Right forelimb (tissue), 1 donor: Measurements from ENCODE around the gene NUMA1.

Experiments
- DNase-seq: peaks from one replicate; pipeline ENCODE4 v3.0.0-alpha.2; 2018

The NUMA1 gene

DNA sequence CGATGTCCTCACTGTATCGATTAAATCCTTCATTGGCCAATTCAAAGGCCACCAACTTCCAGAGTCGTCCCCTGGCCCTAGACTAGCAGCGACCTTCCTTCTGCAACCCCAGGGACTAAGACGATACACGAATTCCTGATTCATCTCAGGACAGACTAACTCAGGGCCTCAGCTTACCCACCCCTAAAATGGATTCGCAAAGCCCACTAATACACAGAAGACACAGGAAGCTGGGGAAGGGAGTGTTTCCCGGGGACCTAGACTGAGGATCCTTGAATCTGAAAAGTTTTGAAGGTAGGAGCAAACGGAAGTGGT lies 22.2 kb upstream of the NUMA1 start:
- DNase-seq, result no peak

DNA sequence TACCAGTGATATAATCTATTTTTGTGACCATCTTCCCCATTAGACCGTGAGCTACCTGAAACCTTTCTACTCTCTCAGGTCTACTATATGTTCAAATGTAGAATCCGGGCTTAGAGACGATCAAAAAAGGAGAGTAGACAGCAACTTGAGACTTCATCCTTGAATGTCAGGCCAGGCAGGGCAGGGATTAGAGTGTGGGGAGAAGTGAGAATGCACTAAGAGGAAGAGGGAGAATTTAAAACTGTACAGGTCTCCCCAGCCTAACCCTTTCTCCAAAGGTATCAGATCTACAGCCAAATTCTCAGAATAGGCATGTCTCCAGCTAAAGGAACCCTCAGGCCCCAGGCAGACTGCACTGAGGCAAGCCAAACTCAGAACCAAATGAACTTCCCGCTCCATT lies 21.8 kb upstream of the NUMA1 start:
- no peak for DNase-seq

DNA sequence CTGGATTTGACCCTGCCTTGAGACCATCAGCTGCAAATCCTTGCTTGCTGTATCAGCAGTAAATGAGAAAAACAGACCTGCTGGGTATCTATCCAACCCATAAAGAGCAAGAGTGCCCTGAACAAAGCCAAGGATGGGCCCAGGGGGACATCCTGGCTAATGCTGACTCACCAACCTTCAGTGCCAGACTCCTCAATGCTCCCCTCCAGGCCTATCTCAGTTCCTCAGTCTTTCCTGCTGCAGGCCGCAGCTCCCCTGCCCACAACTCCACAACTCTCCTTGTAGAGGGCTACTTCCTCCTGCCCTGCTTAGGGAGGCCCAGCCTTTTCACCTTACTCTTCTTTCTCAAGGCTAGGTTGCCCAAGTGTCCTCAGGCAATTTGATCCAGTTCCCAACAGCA lies 20.1 kb upstream of the NUMA1 start:
- DNase-seq, result no peak

DNA sequence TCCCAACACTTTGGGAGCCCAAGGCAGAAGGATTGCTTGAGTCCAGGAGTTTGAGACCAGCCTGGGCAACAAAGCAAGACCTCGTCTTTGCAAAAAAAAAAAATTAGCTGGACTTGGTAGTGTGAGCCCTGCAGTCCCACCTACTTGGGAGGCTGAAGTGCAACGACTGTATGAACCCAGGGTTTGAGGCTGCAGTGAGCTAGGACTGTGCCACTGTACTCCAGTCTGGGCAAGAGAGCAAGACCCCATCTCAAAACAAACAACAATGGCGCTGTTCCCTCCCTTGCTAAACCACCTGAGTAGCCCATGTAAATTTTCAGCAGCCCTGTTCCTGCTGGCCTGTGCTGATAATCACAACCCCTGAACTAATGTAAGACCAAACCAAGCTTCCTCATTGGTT lies 19.7 kb upstream of the NUMA1 start:
- no peak for DNase-seq

DNA sequence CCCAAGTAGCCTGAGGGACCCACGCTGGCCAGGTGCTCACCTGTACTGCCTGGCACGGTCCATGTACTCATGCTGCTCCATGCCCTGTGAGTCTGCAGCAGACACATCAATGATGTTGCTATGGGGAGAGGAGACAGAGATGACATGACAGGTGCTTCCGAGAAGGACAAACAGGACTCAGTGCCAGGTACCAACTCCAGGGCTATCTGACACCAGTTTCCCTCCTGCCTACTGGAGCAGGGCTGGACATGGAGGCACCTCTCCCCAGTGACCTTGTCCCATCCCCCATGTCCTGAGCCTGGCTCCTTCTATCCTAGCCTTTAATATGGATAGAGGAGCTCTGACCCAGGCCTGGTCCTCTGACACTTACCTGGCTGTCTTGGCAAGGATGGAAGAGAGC lies 18.4 kb upstream of the NUMA1 start:
- DNase-seq, result no peak

DNA sequence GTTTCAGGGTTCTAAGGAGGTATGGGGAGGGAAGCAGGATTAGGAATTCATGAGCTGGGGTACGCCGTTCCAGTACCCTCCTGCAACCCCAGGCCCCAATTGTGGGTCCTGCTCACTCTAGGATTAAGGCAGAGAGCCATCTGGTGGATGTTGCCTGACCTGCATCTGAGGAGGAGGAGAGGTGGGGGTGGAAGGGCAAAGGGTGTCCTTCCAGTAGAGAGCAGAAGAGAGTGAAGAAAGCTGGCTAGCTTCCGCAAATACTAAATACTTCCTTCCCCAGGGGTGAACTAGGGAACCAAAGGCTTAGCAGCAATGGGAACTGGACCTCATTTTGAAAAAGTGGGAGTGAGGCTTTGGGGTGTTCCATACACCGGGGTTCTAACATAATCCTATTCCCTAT lies 10.9 kb upstream of the NUMA1 start:
- DNase-seq, result peak; percentile 71

DNA sequence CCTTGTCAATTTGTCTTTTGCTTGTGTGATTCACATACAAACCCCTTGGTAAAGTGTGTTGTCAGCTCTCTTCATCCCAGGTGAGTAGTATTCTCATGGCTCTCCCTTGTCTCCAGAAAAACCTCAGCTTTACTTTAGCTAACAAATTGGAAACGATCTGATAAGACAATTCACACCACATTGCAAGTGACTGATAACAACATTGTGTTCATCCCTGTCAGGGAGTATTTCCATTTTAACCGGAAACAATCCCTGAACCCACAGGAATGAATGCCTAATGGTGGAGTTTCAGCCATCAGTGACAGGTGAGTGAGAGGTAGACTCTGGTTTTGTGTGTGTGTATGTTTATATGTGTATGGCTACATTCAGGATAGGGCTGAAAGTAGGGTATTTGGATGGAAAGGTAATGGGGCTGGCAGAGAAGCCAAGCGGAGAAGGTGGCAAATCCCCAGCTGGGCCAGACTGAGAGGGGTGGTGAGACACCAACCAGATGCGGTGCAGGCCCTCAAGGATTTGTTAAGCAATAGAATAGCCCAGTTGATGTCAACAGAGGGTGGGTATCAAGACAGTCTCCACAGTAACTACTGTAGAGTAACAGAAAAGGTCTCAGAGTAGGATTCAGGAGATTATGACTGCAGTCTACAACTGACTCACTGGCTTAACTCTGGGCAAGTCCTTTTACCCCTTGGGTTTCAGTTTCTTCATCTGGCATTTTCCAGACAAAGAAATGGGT lies 7.9 kb upstream of the NUMA1 start:
- no peak for DNase-seq

DNA sequence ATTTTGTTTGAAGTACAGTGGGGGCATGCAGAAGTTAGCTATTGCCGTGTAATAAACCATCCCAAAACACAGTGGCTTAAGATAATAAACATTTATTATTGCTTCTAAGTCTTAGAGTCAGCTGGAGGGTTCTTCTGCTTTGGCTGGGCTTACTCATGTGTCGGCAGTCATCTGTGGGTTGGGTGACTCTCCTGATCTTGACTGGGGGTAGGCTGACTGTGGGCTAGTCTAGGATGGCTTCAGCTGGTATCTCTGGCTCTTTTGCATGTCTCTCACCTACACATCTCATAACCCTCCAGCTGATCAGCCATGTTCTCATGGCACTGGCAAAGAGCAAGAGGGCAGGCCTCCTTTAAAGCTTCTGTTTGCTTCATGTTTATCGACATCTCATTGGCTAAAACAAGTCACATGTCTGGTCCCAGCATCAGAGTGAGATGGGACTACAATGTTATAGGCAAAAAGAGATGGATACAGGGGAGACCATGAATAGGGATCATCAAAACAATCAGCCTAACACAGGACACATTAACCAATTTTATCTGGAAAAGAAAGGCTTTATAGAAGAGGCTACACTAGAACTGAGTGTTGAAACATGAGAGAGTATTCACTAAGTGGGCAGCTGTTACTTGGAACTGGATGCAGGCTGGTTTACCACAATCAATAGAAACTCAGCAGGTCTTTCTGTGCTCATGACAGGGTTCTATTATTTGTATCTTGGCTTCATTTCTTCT lies 5.4 kb upstream of the NUMA1 start:
- no peak for DNase-seq

DNA sequence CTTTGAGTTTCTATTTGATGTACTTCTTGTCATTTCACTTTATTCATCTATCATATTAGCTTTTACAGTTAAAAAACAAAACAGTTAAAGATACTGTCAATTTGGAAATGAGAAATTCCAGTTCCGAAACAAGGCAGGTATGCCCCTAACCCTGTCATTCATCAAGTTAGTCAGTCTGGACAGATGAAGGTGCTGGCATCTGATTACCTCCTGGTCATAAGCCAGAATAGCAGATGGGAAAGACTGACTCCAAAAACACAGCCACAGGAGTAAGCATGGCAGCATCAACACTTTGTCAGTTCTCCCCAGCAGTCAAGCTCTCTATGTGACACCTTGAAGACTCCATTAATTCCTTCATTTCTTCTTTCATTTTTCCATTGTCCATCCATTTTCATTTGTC lies 4.6 kb upstream of the NUMA1 start:
- DNase-seq, result no peak

DNA sequence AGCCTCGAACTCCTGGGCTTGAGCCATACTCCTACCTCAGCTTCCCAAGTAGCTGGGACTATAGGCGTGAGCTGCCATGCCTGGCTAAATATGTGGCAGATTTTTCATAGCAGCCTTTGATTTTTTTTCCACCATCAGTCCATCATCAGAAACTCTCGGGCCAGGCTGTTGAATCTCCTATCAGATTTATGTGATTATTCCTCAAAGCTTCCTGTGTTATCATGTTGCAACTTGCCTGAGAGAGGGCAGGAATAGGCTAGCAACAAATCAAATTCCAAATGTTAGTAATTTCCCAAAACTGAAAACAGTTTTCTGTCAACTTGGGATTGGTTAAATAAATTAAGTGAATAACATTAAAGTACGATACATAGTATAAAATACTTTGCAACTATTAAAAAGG lies 3.7 kb upstream of the NUMA1 start:
- DNase-seq, result no peak

DNA sequence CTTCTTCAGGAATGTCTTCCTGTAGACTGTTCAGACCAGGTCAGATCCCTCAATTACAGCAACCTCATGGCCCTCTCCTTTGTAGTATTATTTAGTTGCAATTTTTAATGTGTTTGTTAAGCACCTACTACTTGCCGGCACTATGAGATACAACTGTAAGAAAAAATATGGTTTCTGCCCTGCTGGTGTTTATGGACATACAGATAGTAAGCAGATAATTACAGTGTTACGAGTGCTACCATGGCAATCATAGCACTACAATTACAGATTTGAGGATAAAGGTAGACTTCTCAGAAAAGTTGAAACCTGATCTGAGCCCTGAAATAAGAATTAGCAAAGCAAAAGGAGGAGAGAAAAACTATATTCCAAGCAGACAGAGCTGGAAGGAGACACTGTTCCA lies 3.1 kb upstream of the NUMA1 start:
- DNase-seq, result no peak

DNA sequence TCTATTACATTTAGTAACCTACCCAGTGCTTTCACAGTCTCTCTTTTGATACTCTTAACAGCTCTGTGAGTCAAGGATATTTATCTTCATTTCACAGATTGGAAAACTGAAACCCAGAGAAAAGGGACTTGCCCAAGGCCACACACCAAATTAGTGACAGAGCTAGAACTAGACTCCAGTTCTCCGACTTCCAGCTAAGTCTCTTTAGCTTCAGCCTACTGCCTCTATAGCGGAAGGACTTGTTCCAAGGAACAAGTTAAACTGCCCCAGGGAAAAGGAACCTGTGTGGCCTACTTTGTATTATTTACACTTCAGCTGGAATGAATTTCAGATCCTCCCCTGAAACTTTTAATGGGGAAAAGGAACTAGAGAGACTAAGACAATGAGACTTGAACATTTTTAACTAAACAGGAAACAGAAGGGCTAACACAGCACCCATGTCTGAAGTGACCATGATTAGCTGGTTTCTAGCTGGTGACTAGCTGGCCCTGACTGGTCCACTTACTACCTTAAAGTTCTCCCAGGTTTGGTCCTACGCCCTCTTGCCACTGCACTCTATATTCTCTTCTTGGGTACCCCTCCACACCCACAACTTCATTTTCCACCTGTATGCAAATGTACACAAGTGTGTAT lies 1.6 kb upstream of the NUMA1 start:
- no peak for DNase-seq

DNA sequence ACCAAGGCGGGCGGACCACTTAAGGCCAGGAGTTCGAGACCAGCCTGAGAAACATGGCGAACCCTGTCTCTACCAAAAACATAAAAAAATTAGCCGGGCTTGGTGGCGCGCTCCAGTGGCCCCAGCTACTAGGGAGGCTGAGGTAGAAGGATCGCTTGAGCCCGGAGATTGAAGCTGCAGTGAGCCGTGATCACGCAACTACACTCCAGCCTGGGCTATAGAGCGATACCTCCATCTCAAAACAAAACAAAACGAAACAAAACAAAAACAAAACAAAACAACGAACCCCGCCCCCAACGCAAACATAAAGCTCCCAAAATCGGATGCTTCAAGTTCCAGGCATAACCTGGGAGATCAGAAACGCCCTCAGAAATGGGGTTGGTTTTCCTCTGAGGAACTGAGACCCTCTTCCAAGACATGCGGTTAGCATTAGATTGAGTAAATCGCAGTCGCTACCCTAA lies 872 bp upstream of the NUMA1 start:
- DNase-seq, result no peak

DNA sequence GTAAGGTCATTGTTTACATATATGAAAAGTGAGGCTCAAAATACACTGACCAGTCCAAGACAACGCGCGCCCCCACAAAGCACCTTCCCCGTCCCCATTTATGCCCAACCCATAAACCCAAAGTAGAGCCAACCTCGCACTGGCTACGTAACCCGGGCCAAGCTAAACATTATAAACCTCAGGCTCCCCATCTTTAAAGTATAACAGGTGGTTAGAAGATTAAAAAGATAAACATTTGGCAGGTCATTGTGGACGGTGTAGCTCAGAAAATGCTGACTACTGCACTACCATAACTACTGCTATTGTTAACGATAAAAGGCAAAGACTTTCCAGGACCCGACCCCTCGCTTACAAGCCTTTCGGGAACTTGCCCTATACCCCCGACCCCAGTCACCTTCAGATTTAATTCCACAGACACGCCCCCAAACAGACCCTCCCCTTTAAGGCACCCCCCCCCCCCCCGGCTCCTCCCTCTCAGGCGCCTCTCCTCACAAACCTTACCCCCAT lies 470 bp downstream of the NUMA1 start:
- no peak for DNase-seq

DNA sequence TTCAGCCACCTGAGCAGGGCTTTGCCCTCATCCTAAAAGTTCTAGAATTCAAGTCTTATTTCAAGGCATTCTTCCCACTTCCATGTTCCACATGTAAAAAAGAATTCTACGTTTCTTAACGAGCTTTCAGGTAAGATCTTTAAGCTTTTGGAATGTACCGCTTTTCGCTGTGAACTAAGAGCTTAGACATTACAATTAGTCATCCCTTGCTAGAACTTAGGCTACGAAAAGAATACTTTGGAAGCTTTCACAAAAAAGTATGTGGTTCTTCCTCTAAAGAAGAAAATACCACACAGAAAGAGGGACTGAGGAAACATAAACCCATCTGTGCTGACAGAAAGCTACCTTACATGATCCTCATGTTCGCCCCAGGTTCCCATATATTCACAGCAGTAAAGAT lies 1.9 kb downstream of the NUMA1 start:
- no peak for DNase-seq

DNA sequence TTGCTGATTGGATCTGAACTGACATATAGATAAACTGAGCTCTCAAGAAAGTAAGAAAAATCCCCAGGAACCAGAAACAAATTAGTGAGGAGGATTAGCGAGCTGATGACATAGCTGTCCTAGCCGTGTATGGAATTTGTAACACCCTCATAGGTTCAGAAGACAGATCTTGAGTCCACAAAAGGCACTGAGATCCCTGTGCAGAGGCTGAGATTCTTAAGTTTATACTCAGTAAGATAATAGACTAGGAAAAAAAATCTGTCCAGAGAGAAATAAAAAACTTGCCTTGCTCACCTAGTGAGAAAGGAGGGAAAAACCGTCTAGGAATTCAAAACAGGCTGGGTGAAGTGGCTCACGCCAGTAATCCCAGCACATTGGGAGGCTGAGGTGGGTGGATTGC lies 4.6 kb downstream of the NUMA1 start:
- DNase-seq, result no peak

DNA sequence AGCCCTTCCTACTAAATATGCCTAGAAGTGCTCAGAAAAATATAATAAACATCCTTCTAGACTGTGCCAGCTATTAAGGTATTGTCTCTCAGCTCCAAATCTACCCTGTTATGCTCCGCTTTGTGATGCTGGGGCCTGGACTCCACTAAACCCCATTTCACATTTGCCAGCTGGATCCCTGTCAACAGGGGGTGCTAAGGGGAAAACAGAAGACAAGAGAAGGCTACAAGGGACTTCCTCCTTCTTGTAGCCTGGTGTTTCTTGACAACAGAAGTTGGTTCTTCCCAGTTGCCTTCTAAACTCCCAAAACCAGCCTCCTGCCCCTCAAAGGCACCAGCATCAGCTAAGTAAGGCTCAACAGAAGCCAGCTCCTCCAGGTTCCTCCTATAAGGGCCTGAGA lies 5.2 kb downstream of the NUMA1 start:
- no peak for DNase-seq

DNA sequence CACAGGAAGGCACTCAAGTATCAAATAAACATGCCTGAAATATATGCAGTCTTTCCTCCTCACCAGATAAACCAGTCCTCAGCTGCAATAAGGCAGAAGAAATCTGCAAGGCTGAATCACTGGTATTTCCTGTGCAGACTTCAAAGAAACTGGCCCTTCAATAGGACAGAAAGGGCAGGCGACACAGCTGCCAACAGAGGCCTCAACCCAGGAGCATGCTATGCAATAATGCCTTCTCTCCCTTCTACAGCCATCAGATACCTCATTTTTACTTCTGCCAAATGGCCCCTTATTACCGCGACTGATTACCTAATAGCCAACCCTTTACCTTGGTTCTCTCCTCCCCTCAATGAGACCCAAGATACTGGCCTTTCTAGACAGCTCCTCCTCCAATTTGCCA lies 8.0 kb downstream of the NUMA1 start:
- no peak for DNase-seq

DNA sequence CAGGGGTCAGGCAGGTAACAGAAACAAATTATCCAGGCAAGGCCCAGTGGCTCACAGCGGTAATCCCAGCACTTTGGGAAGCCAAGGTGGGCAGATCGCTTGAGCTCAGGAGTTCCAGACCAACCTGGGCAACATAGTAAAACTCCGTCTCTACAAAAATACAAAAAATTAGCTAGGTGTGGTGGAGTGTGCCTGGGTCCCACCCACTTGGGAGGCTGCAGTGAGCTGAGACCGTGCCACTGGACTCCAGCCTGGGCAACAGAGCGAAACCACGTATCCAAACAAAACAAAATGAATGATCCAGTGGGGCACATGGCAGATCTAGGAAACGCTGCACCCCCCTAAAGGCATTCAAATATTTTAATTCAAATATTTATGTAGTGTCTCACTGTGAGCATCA lies 9.9 kb downstream of the NUMA1 start:
- DNase-seq, result no peak

DNA sequence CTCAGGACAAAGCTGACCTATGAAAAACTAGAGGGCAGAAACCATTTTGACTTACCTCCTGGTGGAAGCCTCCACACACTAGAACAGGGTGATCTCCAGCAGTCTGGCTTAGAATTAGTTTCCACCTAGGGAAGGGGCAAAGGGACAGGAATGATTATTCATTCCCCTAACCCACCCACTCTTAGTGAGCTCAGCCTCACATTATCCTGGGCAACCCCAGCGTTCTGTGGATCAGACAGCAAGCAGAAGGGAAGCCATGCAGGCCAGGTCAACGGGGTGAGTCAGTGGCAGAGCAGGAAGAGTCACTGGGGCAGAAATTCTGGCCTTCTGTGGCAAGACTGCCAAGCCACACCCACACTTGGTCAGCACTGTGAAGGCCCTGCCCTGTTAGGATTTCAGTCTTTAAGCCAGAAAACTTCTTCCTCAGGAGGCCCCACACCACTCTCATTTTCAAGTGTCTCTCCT lies 10.5 kb downstream of the NUMA1 start:
- DNase-seq, result peak; percentile 57

DNA sequence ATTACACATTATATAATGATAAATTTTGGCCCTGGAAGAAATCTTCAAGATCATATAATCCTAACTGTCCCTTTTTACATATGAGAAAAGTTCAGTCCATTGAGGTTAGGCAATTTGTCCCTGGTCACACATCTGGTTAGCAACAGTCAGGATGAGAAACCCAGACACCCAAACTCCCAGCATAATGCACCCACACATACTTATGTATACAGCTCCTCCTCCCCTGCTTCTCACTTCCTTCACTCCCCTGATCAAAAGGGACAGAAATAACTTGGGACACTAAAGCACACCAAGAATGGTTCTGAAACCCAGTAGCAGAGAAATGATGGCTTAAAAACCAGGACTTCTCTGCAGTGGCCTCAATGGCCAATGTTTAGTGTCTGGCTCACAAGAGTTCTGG lies 11.1 kb downstream of the NUMA1 start:
- DNase-seq, result no peak

DNA sequence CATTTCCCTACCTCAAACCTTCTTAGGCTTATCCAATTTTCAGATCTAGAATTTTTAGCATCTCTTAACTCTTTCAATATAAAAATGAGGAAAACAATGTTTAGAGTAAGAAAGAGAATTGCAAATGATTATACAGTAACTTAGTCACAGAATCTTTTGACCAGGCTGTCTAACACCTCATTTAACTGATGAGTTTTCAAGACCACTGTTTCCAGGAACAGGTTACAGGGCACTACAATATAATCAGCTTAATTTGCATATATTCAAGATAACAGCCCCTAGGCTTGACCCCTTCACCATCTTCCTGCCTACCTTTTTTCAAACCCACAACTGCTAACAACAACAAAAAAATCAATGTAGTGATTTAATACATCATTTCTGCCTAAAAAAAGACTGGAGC lies 12.7 kb downstream of the NUMA1 start:
- DNase-seq, result no peak

DNA sequence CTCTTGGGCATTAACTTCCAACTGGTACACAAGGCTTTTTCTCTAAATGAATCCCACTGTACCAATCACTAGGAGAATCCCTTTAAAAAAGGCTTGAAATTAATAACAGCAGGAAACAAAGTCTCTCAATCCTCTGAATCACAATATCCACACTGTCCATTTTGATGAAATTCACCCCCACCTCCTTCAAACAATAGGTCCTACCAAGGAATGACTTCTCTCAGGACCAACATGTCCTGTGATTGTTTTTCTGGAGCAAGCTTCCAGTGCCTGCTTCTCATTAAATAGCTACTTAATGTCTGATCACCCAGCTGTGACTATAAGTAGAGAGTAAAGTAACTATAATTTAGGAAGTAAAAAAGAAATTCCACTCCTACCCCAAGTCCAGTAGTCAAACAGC lies 13.1 kb downstream of the NUMA1 start:
- no peak for DNase-seq

DNA sequence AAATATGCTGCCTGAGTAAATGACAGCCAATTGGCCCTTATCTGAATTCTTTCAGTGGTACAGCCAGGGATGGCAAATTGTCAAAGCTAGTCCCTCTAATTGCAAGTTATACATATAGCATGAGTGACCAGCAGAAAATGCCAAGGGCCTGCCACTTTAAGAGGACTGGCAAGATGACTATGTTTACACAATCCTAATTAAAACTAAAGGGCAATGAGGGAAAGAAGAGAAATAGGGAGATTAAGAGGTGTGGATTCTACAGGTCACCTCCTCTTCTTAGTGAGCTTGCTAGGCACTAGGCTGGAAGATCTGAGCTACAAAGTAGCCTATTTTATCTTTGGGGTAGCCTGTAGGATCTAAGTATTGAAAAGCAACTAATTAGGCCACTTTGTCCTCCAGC lies 13.5 kb downstream of the NUMA1 start:
- DNase-seq, result no peak
